Neutrophil (primary cell): ENCODE measurements around the gene L3MBTL3.

Source experiments
- H3K27ac ChIP-seq: fragments of 200-600 bp; sonication (generic); 2 replicates; pipeline ENCODE4 v1.5.1; 2016; ENCODE audit warnings: mild to moderate bottlenecking, moderate library complexity
- H3K27me3 ChIP-seq: fragments of 200-600 bp; sonication (generic); 2 replicates; pipeline ENCODE4 v1.6.0; 2016; ENCODE audit warnings: mild to moderate bottlenecking
- H3K36me3 ChIP-seq: fragments of 200-600 bp; sonication (generic); 2 replicates; pipeline ENCODE4 v1.5.1; 2017
- H3K4me1 ChIP-seq, 2 experiments: fragments of 200-600 bp in 1 of 2; sonication (generic) in 1 of 2; 1 replicate in 1 of 2; 2 replicates in 1 of 2; pipeline versions ENCODE4 v1.5.1 to v1.6.1; 2013 to 2016; ENCODE audit warnings: low read depth in 1 of 2, low read length in 1 of 2, mild to moderate bottlenecking in 1 of 2, moderate library complexity in 1 of 2; ENCODE audit not compliant: control insufficient read depth in 1 of 2, insufficient read depth in 1 of 2
- H3K4me3 ChIP-seq, 2 experiments: fragments of 200-600 bp in 1 of 2; sonication (generic) in 1 of 2; 1 replicate in 1 of 2; 2 replicates in 1 of 2; pipeline ENCODE4 v1.5.1; 2013 to 2016; ENCODE audit warnings: low read depth in 1 of 2, low read length in 1 of 2, mild to moderate bottlenecking in 1 of 2, moderate library complexity in 1 of 2
- H3K9me3 ChIP-seq: fragments of 200-600 bp; sonication (generic); 2 replicates; pipeline ENCODE4 v1.5.1; 2016
- TF ChIP-seq, protein P1 (sequence below): fragments of 200-600 bp; sonication (generic); IDR thresholded peaks from 2 replicates; pipeline ENCODE4 v1.5.1; 2016; ENCODE audit warnings: antibody characterized with exemption

The L3MBTL3 gene

DNA sequence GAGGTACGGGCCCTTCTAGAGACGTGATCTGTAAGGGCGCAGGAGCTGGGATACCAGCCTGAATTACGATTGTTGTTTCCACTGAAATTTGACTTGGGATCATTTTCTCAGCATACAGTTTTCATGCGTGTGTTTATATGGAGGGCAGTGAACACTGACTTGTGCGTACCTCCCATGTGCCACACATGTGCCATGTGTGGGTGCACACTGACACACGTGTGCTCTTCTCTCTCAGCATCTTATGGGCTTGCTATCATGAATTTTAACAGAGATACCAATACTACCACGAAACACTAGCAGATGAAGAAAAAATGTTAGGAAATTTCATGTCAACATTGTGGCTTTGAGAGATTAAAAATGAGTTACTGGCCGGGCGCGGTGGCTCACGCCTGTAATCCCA is 39.1 kb downstream of the L3MBTL3 start:
- Histone ChIP-seq H3K9me3 (no peaks in the 10 kb centered on the region), H3K27ac (no peak overlapping the region), H3K27me3 (no peaks in the 10 kb centered on the region), H3K4me1 (no peaks in the 10 kb centered on the region), H3K36me3 (peaks cover 41% of the 10 kb centered on the region), H3K4me3 (no peak overlapping the region)
- TF ChIP-seq, protein P1, sequence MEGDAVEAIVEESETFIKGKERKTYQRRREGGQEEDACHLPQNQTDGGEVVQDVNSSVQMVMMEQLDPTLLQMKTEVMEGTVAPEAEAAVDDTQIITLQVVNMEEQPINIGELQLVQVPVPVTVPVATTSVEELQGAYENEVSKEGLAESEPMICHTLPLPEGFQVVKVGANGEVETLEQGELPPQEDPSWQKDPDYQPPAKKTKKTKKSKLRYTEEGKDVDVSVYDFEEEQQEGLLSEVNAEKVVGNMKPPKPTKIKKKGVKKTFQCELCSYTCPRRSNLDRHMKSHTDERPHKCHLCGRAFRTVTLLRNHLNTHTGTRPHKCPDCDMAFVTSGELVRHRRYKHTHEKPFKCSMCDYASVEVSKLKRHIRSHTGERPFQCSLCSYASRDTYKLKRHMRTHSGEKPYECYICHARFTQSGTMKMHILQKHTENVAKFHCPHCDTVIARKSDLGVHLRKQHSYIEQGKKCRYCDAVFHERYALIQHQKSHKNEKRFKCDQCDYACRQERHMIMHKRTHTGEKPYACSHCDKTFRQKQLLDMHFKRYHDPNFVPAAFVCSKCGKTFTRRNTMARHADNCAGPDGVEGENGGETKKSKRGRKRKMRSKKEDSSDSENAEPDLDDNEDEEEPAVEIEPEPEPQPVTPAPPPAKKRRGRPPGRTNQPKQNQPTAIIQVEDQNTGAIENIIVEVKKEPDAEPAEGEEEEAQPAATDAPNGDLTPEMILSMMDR = no peak

DNA sequence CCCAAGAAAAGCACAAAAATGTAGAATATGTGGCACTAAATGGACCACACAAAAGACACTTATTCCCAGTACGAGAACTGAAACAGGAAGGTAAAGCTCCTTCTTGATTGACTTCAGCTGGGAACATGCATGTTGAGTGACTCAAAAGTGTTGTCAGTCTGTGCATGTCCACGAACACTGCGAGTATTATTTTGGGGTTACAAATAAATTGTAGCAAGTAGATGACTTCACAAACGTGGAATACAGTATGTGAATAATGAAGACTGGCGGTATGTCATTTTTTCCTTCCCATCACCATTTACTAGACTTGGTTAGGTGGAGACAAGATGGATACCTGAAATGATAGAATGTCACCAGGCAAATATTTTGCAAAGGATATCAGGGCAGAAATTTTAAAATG is 45.4 kb downstream of the L3MBTL3 start:
- H3K36me3 ChIP-seq = peaks cover 55% of the 10 kb centered on the region
- H3K4me3 ChIP-seq = no peak overlapping the region
- TF ChIP-seq, protein P1 = no peak
- H3K27ac ChIP-seq = no peak overlapping the region
- no peaks in the 10 kb centered on the region for H3K4me1 ChIP-seq
- H3K27me3 ChIP-seq = no peaks in the 10 kb centered on the region
- H3K9me3 ChIP-seq = no peaks in the 10 kb centered on the region

DNA sequence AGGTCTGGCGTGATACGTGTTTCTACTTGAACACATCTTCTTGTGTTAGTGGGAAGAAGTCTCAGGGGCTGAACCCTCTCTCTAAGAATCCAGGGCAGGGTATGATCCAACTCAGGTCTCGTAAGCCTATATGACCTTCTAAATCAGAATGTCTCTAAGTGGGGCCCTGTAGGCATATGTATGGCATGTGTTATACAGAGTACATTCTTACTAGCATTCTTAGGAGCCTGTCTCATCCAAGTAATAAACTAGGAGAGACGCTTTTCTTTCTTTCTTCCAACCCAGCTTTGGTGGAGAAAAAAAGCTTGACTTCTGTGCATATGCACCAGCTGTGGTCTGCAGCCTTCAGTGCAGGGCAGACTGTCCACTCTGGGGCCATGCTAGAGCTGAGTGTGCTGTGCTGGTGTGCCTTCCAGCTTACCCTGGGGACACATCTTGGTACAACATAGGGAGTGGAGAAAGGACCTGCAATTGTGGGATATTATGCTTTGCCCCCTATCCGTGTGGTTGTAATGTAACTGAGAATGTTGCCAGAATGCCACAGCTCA is 47.3 kb downstream of the L3MBTL3 start:
- H3K36me3 ChIP-seq = peaks cover 72% of the 10 kb centered on the region

DNA sequence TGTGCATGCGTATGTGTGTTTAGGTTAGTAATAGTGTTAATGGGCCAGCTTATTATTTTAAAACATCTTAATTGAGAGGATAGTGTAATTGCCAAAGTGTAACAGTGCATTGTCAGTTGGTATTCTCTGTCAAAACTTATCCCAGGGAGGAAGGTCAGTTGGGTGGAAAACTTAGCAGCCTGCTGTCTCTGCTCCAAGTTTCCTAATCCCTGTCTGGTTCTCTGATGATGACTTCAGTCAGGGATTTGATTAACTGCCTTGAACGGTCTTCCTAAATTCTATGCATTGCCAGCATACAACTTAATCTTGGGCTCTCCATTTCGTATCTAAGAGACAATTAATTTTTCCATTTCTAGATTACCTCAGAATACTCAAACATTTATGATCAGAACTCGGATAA is 51.1 kb downstream of the L3MBTL3 start:
- Histone ChIP-seq H3K9me3 (no peaks in the 10 kb centered on the region), H3K27ac (no peak overlapping the region), H3K4me3 (no peak overlapping the region), H3K27me3 (no peaks in the 10 kb centered on the region), H3K36me3 (peaks cover 51% of the 10 kb centered on the region), H3K4me1 (no peaks in the 10 kb centered on the region)
- TF ChIP-seq, protein P1 = no peak

More for the DNA sequence above, 47.3 kb downstream of the L3MBTL3 start:
- no peaks in the 10 kb centered on the region for H3K27me3 ChIP-seq
- H3K27ac ChIP-seq = no peak overlapping the region
- H3K4me3 ChIP-seq = no peak overlapping the region
- TF ChIP-seq, protein P1 = no peak
- no peaks in the 10 kb centered on the region for H3K9me3 ChIP-seq
- H3K4me1 ChIP-seq = no peaks in the 10 kb centered on the region

DNA sequence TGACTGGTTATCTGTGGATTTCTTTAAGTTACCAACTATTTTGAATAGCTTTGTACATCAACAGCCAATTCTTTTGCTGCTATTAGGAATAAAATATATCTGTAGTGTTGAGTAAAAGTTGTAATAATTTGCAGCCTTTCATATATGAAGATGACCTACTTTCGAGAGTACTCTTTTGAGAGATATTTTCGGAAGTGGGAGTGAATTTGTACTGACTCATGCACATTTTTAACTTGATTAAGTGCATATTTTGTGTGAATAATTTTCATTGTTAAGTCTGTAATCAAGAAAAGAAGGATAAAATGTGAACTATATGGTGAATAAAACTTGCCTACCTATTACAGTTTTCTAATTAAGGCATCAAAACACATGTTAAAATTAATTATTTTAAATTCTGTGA is 51.9 kb downstream of the L3MBTL3 start:
- Histone ChIP-seq H3K27ac (no peak overlapping the region), H3K4me1 (peaks cover 0 to 2% of the 10 kb centered on the region in 2 experiments), H3K4me3 (no peak overlapping the region), H3K36me3 (peaks cover 44% of the 10 kb centered on the region), H3K9me3 (no peaks in the 10 kb centered on the region), H3K27me3 (no peaks in the 10 kb centered on the region)
- TF ChIP-seq, protein P1 = no peak

DNA sequence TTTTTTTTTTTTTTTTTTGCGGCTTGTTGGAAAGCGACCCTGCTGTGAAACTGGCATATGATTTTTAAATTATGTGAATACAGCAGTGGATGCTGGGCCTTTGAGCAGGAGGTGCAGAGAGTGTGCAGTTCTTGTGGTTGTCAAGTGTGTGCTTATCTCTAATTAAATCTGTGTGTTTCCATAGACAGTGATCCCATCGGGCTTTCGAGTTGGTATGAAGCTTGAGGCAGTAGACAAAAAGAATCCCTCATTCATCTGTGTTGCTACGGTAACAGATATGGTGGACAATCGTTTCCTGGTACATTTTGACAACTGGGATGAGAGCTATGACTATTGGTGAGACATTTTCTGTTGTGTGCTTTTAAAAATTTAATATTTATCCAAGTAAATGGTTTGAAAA is 52.4 kb downstream of the L3MBTL3 start:
- H3K4me3 ChIP-seq = no peak overlapping the region
- peaks cover 43% of the 10 kb centered on the region for H3K36me3 ChIP-seq
- H3K27ac ChIP-seq = no peak overlapping the region
- H3K9me3 ChIP-seq = no peaks in the 10 kb centered on the region
- H3K27me3 ChIP-seq = no peaks in the 10 kb centered on the region
- H3K4me1 ChIP-seq = peaks cover 0 to 4% of the 10 kb centered on the region in 2 experiments
- TF ChIP-seq, protein P1 = no peak
